Measurements from ENCODE around the gene PCDH15. TPM values are rescaled to one million over a fixed set of nuclear protein-coding genes. Genes with fewer than 3 reads are reported as not detected.

PCDH15 gene
- not detected in 2 replicates for total RNA-seq (2022)
- Bru-seq, nascent RNA = percentile 0 among the genes with signal in this experiment
- percentile 3 among the genes with signal in this experiment for BruChase-seq, experiment 1, labeled RNA remaining after a 6-hour chase
- percentile 0 among the genes with signal in this experiment for BruChase-seq, experiment 2, labeled RNA remaining after a 2-hour chase
- long read RNA-seq = 0 reads

- BruUV-seq (replicated peaks) = no TSS peak
- CTCF ChIA-PET = interaction anchor here (0.5 to 1.2 kb wide), 10 partner anchors 8 to 551 kb away, joined by 3 to 5 read pairs (median 4); no protein-coding TSS in a partner anchor
- no peak within 1 kb of the TSS for H3K4me3 Mint-ChIP-seq (ENCODE audit: low read depth, unreplicated experiment)
- no peak within 1 kb of the TSS for H3K27ac Mint-ChIP-seq (ENCODE audit: unreplicated experiment)
- H3K4me1 Mint-ChIP-seq (ENCODE audit: low read depth, unreplicated experiment) = peaks cover 8% of the 10 kb centered on the region
- H3K36me3 Mint-ChIP-seq (ENCODE audit: insufficient read depth, unreplicated experiment) = no peaks in the 10 kb centered on the region
- no peaks in the 10 kb centered on the region for H3K27me3 Mint-ChIP-seq (ENCODE audit: unreplicated experiment)
- DNase-seq = peak; percentile 51
- H3K9me3 Mint-ChIP-seq (ENCODE audit: low read depth, unreplicated experiment) = no peaks in the 10 kb centered on the region
- TF ChIP-seq, protein P1, sequence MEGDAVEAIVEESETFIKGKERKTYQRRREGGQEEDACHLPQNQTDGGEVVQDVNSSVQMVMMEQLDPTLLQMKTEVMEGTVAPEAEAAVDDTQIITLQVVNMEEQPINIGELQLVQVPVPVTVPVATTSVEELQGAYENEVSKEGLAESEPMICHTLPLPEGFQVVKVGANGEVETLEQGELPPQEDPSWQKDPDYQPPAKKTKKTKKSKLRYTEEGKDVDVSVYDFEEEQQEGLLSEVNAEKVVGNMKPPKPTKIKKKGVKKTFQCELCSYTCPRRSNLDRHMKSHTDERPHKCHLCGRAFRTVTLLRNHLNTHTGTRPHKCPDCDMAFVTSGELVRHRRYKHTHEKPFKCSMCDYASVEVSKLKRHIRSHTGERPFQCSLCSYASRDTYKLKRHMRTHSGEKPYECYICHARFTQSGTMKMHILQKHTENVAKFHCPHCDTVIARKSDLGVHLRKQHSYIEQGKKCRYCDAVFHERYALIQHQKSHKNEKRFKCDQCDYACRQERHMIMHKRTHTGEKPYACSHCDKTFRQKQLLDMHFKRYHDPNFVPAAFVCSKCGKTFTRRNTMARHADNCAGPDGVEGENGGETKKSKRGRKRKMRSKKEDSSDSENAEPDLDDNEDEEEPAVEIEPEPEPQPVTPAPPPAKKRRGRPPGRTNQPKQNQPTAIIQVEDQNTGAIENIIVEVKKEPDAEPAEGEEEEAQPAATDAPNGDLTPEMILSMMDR (IDR thresholded peaks at IDR 0.05; ENCODE audit: unreplicated experiment) = peak; percentile 66
- intact Hi-C loops (cut with micrococcal nuclease; ENCODE audit: unreplicated experiment) = loop anchor here (10.0 kb wide), 2 partner anchors 386 to 444 kb away; no protein-coding TSS in a partner anchor
Observed at GRCh38 chr10:54800741-54801421, at the start of gene PCDH15. Gene PCDH15 (minus strand): TSS chr10:54801231. CDS start chr10:54664262, 136,969 bp downstream.

- no TSS peak for BruUV-seq (replicated peaks)
- no peak overlapping the region for H3K4me3 Mint-ChIP-seq (ENCODE audit: low read depth, unreplicated experiment)
- H3K36me3 Mint-ChIP-seq (ENCODE audit: insufficient read depth, unreplicated experiment) = no peaks in the 10 kb centered on the region
- intact Hi-C loops (cut with micrococcal nuclease; ENCODE audit: unreplicated experiment) = no loop called here
- no peak for DNase-seq
- TF ChIP-seq, protein P1 (IDR thresholded peaks at IDR 0.05; ENCODE audit: unreplicated experiment) = no peak
- peaks cover 4% of the 10 kb centered on the region for H3K9me3 Mint-ChIP-seq (ENCODE audit: low read depth, unreplicated experiment)
- no peaks in the 10 kb centered on the region for H3K4me1 Mint-ChIP-seq (ENCODE audit: low read depth, unreplicated experiment)
- CTCF ChIA-PET = no interaction called here
- no peak overlapping the region for H3K27ac Mint-ChIP-seq (ENCODE audit: unreplicated experiment)
- H3K27me3 Mint-ChIP-seq (ENCODE audit: unreplicated experiment) = no peaks in the 10 kb centered on the region
Observed at GRCh38 chr10:54843932-54844331, 42.9 kb upstream of the PCDH15 start.

- CTCF ChIA-PET = no interaction called here
- no peaks in the 10 kb centered on the region for H3K4me1 Mint-ChIP-seq (ENCODE audit: low read depth, unreplicated experiment)
- intact Hi-C loops (cut with micrococcal nuclease; ENCODE audit: unreplicated experiment) = no loop called here
- peaks cover 6% of the 10 kb centered on the region for H3K9me3 Mint-ChIP-seq (ENCODE audit: low read depth, unreplicated experiment)
- TF ChIP-seq, protein P1 (IDR thresholded peaks at IDR 0.05; ENCODE audit: unreplicated experiment) = no peak
- H3K27me3 Mint-ChIP-seq (ENCODE audit: unreplicated experiment) = no peaks in the 10 kb centered on the region
- no TSS peak for BruUV-seq (replicated peaks)
- no peaks in the 10 kb centered on the region for H3K36me3 Mint-ChIP-seq (ENCODE audit: insufficient read depth, unreplicated experiment)
- H3K27ac Mint-ChIP-seq (ENCODE audit: unreplicated experiment) = no peak overlapping the region
- DNase-seq = no peak
- H3K4me3 Mint-ChIP-seq (ENCODE audit: low read depth, unreplicated experiment) = no peak overlapping the region
Observed at GRCh38 chr10:54843085-54843646, 42.1 kb upstream of the PCDH15 start.

DNA sequence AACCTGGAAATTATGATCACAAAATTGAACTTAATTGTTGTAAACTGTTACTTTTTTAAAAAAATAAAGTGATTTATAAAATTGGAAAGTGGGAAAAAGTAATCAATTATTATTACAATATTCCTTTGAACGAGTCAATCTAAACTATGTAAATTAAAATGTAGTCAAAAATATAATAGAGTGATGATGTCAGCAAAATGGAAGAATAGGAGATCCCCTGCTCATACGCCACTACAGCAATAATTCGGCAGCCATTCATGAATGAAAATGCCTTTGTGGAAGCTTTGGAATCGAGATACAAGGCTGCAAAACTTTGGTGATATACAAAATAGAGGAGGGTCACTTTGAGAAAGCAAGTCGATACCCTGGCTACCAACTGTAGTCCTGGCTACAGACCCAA is 36.4 kb upstream of the PCDH15 start:
- Mint-ChIP-seq H3K27ac (ENCODE audit: unreplicated experiment) (no peak overlapping the region), H3K9me3 (ENCODE audit: low read depth, unreplicated experiment) (peaks cover 6% of the 10 kb centered on the region), H3K4me1 (ENCODE audit: low read depth, unreplicated experiment) (no peaks in the 10 kb centered on the region), H3K27me3 (ENCODE audit: unreplicated experiment) (no peaks in the 10 kb centered on the region), H3K4me3 (ENCODE audit: low read depth, unreplicated experiment) (no peak overlapping the region), H3K36me3 (ENCODE audit: insufficient read depth, unreplicated experiment) (no peaks in the 10 kb centered on the region)
- TF ChIP-seq, protein P1 (IDR thresholded peaks at IDR 0.05; ENCODE audit: unreplicated experiment) = no peak
- no peak for DNase-seq
- no TSS peak for BruUV-seq (replicated peaks)
- CTCF ChIA-PET = no interaction called here
- intact Hi-C loops (cut with micrococcal nuclease; ENCODE audit: unreplicated experiment) = no loop called here

All from Calu3 (cell line).